Esophagus squamous epithelium (tissue), 4 donors: ENCODE results near the gene ZNRF3.
"Not testable (repeated sequence)": the region's sequence is repeated elsewhere in the genome, so short reads cannot be mapped to it uniquely, and the experiment has no call there.

Experiments
- CTCF ChIP-seq, 6 experiments: fragments of 450-650 bp in 4 of 6; fragments of 200-600 bp in 2 of 6; sonication (generic) in 2 of 6; IDR thresholded peaks; one replicate each; pipeline ENCODE4 v1.5.1; 2016 to 2019; ENCODE audit warnings: antibody characterized with exemption in 6 of 6, mild to moderate bottlenecking in 4 of 6, moderate library complexity in 4 of 6
- POLR2A ChIP-seq, 4 donors: fragments of 450-650 bp; IDR thresholded peaks; one replicate each; pipeline ENCODE4 v1.6.1; 2017; ENCODE audit warnings: antibody characterized with exemption in 4 of 4, mild to moderate bottlenecking in 4 of 4, moderate library complexity in 3 of 4

GRCh38 chr22:29039684-29040083 is 156.3 kb downstream of the ZNRF3 start:
- TF ChIP-seq POLR2A, CTCF (IDR thresholded peaks at IDR 0.05): not testable (repeated sequence)
